Measurements from ENCODE around the gene ASB13. TPM values are rescaled to one million over a fixed set of nuclear protein-coding genes. Genes with fewer than 3 reads are reported as not detected.

The ASB13 gene
- total and polyA plus RNA-seq, 2 experiments from 2014 or later, result 11.6 to 20.2 TPM

DNA sequence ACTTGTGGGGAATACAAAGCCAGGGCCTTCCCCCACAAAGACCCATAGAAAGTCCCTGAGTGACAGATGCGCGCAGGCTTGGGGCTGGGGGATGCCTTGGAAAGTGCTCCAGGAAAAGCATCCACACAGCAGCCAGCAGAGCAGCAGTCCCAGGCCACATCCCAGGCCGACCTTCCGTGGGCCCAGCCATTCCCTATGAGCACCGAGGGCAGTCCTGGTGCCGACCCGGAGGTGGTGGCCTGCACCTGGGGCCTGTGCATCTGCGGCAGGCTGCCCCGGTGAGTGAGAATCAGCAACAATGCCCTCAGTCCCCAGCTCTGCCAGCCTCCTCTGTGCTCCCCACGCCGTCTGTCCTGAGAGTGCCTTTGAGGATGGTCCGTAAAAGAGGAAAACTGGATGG lies 26.4 kb downstream of the ASB13 start:
- ATAC-seq (no peak), DNase-seq (ENCODE audit: low spot score) (no peak)
- no peak for TF ChIP-seq CREB1 (CRISPR knock-in tag; IDR thresholded peaks at IDR 0.05; ENCODE audit: low read depth)
- no peak for TF ChIP-seq POLR2AphosphoS5 (IDR thresholded peaks at IDR 0.05; ENCODE audit: low read depth)
- TF ChIP-seq, protein P1, sequence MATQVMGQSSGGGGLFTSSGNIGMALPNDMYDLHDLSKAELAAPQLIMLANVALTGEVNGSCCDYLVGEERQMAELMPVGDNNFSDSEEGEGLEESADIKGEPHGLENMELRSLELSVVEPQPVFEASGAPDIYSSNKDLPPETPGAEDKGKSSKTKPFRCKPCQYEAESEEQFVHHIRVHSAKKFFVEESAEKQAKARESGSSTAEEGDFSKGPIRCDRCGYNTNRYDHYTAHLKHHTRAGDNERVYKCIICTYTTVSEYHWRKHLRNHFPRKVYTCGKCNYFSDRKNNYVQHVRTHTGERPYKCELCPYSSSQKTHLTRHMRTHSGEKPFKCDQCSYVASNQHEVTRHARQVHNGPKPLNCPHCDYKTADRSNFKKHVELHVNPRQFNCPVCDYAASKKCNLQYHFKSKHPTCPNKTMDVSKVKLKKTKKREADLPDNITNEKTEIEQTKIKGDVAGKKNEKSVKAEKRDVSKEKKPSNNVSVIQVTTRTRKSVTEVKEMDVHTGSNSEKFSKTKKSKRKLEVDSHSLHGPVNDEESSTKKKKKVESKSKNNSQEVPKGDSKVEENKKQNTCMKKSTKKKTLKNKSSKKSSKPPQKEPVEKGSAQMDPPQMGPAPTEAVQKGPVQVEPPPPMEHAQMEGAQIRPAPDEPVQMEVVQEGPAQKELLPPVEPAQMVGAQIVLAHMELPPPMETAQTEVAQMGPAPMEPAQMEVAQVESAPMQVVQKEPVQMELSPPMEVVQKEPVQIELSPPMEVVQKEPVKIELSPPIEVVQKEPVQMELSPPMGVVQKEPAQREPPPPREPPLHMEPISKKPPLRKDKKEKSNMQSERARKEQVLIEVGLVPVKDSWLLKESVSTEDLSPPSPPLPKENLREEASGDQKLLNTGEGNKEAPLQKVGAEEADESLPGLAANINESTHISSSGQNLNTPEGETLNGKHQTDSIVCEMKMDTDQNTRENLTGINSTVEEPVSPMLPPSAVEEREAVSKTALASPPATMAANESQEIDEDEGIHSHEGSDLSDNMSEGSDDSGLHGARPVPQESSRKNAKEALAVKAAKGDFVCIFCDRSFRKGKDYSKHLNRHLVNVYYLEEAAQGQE (IDR thresholded peaks at IDR 0.05; ENCODE audit: unreplicated experiment), result no peak
- TF ChIP-seq, protein P2, sequence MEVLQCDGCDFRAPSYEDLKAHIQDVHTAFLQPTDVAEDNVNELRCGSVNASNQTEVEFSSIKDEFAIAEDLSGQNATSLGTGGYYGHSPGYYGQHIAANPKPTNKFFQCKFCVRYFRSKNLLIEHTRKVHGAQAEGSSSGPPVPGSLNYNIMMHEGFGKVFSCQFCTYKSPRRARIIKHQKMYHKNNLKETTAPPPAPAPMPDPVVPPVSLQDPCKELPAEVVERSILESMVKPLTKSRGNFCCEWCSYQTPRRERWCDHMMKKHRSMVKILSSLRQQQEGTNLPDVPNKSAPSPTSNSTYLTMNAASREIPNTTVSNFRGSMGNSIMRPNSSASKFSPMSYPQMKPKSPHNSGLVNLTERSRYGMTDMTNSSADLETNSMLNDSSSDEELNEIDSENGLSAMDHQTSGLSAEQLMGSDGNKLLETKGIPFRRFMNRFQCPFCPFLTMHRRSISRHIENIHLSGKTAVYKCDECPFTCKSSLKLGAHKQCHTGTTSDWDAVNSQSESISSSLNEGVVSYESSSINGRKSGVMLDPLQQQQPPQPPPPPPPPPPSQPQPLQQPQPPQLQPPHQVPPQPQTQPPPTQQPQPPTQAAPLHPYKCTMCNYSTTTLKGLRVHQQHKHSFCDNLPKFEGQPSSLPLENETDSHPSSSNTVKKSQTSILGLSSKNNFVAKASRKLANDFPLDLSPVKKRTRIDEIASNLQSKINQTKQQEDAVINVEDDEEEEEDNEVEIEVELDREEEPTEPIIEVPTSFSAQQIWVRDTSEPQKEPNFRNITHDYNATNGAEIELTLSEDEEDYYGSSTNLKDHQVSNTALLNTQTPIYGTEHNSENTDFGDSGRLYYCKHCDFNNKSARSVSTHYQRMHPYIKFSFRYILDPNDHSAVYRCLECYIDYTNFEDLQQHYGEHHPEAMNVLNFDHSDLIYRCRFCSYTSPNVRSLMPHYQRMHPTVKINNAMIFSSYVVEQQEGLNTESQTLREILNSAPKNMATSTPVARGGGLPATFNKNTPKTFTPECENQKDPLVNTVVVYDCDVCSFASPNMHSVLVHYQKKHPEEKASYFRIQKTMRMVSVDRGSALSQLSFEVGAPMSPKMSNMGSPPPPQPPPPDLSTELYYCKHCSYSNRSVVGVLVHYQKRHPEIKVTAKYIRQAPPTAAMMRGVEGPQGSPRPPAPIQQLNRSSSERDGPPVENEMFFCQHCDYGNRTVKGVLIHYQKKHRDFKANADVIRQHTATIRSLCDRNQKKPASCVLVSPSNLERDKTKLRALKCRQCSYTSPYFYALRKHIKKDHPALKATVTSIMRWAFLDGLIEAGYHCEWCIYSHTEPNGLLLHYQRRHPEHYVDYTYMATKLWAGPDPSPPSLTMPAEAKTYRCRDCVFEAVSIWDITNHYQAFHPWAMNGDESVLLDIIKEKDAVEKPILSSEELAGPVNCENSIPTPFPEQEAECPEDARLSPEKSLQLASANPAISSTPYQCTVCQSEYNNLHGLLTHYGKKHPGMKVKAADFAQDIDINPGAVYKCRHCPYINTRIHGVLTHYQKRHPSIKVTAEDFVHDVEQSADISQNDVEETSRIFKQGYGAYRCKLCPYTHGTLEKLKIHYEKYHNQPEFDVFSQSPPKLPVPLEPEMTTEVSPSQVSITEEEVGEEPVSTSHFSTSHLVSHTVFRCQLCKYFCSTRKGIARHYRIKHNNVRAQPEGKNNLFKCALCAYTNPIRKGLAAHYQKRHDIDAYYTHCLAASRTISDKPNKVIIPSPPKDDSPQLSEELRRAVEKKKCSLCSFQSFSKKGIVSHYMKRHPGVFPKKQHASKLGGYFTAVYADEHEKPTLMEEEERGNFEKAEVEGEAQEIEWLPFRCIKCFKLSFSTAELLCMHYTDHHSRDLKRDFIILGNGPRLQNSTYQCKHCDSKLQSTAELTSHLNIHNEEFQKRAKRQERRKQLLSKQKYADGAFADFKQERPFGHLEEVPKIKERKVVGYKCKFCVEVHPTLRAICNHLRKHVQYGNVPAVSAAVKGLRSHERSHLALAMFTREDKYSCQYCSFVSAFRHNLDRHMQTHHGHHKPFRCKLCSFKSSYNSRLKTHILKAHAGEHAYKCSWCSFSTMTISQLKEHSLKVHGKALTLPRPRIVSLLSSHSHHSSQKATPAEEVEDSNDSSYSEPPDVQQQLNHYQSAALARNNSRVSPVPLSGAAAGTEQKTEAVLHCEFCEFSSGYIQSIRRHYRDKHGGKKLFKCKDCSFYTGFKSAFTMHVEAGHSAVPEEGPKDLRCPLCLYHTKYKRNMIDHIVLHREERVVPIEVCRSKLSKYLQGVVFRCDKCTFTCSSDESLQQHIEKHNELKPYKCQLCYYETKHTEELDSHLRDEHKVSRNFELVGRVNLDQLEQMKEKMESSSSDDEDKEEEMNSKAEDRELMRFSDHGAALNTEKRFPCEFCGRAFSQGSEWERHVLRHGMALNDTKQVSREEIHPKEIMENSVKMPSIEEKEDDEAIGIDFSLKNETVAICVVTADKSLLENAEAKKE (CRISPR knock-in tag; IDR thresholded peaks at IDR 0.05), result no peak
- TF ChIP-seq ZNF331 (CRISPR knock-in tag; IDR thresholded peaks at IDR 0.05; ENCODE audit: low read depth), result no peak
- TF ChIP-seq, protein P3, sequence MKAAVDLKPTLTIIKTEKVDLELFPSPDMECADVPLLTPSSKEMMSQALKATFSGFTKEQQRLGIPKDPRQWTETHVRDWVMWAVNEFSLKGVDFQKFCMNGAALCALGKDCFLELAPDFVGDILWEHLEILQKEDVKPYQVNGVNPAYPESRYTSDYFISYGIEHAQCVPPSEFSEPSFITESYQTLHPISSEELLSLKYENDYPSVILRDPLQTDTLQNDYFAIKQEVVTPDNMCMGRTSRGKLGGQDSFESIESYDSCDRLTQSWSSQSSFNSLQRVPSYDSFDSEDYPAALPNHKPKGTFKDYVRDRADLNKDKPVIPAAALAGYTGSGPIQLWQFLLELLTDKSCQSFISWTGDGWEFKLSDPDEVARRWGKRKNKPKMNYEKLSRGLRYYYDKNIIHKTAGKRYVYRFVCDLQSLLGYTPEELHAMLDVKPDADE (IDR thresholded peaks at IDR 0.05), result no peak
- no peak for TF ChIP-seq STAT1 (IDR thresholded peaks at IDR 0.05; ENCODE audit: unreplicated experiment)
- no peak for TF ChIP-seq EZH2 (IDR thresholded peaks at IDR 0.05; ENCODE audit: low read depth, unreplicated experiment)
- no peak for TF ChIP-seq EZH2phosphoT487 (IDR thresholded peaks at IDR 0.05; ENCODE audit: unreplicated experiment)
- TF ChIP-seq JUNB (IDR thresholded peaks at IDR 0.05; ENCODE audit: unreplicated experiment), result no peak
- TF ChIP-seq NANOG (IDR thresholded peaks at IDR 0.05; ENCODE audit: borderline replicate concordance), result no peak
- no peak for TF ChIP-seq ZNF114 (CRISPR knock-in tag; IDR thresholded peaks at IDR 0.05)
- TF ChIP-seq, protein P4, sequence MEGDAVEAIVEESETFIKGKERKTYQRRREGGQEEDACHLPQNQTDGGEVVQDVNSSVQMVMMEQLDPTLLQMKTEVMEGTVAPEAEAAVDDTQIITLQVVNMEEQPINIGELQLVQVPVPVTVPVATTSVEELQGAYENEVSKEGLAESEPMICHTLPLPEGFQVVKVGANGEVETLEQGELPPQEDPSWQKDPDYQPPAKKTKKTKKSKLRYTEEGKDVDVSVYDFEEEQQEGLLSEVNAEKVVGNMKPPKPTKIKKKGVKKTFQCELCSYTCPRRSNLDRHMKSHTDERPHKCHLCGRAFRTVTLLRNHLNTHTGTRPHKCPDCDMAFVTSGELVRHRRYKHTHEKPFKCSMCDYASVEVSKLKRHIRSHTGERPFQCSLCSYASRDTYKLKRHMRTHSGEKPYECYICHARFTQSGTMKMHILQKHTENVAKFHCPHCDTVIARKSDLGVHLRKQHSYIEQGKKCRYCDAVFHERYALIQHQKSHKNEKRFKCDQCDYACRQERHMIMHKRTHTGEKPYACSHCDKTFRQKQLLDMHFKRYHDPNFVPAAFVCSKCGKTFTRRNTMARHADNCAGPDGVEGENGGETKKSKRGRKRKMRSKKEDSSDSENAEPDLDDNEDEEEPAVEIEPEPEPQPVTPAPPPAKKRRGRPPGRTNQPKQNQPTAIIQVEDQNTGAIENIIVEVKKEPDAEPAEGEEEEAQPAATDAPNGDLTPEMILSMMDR (conservative IDR thresholded peaks at IDR 0.05; ENCODE audit: low read depth in 2 of 2), result no peak

More for the DNA sequence above, 26.4 kb downstream of the ASB13 start:
- Histone ChIP-seq H2AFZ (no peak overlapping the region), H3K36me3 (ENCODE audit: insufficient read depth) (no peaks in the 10 kb centered on the region), H3K4me2 (no peak overlapping the region), H3K9me2 (ENCODE audit: insufficient read depth) (no peaks in the 10 kb centered on the region), H3K27ac (ENCODE audit: low read depth) (no peak overlapping the region), H3K27me3 (ENCODE audit: insufficient read depth) (no peaks in the 10 kb centered on the region), H3F3A (replicated peaks; ENCODE audit: low read depth) (no peaks in the 10 kb centered on the region), H3K4me1 (ENCODE audit: insufficient read depth) (no peaks in the 10 kb centered on the region), H3K79me2 (replicated peaks; ENCODE audit: insufficient read depth) (no peaks in the 10 kb centered on the region), H3K4me3 (no peak overlapping the region), H4K20me1 (replicated peaks; ENCODE audit: insufficient read depth) (no peaks in the 10 kb centered on the region)
- H3K27me3 Mint-ChIP-seq (ENCODE audit: insufficient read depth, low read depth, poor library complexity), result peaks cover 9% of the 10 kb centered on the region
- H3K4me1 Mint-ChIP-seq, result no peaks in the 10 kb centered on the region
- H3K9me3 Mint-ChIP-seq, result no peaks in the 10 kb centered on the region
- no peak overlapping the region for H3K27ac Mint-ChIP-seq
- peaks cover 45% of the 10 kb centered on the region for H3K36me3 Mint-ChIP-seq (ENCODE audit: low read depth)
- no peak overlapping the region for H3K4me3 Mint-ChIP-seq

Measured in GM23338 (cell line).